ENCODE results near the gene BMF.

DNA sequence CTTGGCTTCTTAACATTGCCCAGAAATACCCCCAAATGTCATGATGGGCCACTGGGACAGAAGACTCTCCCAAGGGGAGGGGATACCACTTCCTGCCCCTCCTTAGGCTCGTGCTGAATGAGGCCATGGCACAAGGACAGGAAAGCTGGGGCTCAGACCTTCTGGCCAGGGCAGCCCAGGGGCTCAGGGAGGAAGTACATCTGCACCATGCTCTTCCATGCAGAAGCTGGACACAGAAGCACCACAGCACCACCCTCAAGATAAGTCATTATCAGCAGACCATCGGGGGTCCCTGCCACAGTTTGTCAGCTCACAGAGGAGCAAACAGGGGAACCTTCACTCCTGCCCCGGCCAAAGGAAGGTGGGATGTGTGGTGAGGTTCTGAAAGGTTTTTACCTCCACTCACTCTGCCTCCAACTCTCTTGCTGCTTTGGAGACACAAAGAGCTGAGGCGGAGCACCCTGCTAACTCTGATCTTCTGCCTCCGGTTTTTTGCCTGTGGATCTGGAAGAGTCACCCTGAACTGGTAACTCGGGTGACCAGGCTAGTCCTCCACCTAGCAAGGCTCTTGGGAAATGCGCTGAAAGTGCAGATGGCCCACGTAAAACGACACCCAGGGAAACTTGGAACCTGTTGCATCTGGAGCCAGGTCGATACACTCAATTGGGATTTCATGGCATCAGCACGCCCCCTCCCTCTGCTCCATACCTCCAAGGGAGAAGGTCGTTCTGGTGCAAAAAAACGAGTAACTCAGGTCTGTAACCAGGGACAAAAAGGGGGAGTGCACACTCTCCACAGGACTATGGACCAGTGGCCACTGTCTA lies 8.3 kb downstream of the BMF start:
- TF ChIP-seq CTCF (IDR thresholded peaks at IDR 0.05) (no peak), POLR2AphosphoS5 (IDR thresholded peaks at IDR 0.05) (no peak), POLR2A (IDR thresholded peaks at IDR 0.05) (no peak)

Measured in breast epithelium (tissue), 3 donors.